LNCAP (cell line): ENCODE data around the gene HIVEP3.

Experiments used
- TF ChIP-seq, protein P1 (sequence below): fragments of 450-650 bp; IDR thresholded peaks from 2 replicates; pipeline ENCODE4 v1.5.1; 2017; ENCODE audit warnings: mild to moderate bottlenecking

The HIVEP3 gene

DNA sequence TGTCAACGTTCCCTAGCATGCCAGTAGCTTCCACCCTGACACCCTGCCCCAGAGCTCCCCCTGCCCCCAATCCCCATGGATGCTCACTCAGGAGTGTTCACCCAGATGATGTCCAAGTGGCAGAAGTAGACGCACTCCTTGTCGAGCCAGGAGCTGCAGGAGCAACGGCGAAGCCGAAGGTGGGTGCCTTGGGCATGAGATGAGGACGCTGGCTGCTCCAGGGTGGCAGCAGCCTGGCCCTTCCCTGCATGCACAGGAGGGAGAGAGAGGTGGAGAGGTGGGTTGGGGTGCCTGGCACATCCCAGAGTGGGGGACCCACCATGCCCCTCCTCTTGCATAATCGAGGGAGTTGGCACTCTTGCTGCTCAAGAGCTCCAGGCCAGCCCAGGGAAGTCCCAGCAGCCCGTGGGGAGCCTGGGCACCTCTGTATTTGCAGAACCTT lies 434.7 kb downstream of the HIVEP3 start:
- TF ChIP-seq, protein P1, sequence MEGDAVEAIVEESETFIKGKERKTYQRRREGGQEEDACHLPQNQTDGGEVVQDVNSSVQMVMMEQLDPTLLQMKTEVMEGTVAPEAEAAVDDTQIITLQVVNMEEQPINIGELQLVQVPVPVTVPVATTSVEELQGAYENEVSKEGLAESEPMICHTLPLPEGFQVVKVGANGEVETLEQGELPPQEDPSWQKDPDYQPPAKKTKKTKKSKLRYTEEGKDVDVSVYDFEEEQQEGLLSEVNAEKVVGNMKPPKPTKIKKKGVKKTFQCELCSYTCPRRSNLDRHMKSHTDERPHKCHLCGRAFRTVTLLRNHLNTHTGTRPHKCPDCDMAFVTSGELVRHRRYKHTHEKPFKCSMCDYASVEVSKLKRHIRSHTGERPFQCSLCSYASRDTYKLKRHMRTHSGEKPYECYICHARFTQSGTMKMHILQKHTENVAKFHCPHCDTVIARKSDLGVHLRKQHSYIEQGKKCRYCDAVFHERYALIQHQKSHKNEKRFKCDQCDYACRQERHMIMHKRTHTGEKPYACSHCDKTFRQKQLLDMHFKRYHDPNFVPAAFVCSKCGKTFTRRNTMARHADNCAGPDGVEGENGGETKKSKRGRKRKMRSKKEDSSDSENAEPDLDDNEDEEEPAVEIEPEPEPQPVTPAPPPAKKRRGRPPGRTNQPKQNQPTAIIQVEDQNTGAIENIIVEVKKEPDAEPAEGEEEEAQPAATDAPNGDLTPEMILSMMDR, result no peak

DNA sequence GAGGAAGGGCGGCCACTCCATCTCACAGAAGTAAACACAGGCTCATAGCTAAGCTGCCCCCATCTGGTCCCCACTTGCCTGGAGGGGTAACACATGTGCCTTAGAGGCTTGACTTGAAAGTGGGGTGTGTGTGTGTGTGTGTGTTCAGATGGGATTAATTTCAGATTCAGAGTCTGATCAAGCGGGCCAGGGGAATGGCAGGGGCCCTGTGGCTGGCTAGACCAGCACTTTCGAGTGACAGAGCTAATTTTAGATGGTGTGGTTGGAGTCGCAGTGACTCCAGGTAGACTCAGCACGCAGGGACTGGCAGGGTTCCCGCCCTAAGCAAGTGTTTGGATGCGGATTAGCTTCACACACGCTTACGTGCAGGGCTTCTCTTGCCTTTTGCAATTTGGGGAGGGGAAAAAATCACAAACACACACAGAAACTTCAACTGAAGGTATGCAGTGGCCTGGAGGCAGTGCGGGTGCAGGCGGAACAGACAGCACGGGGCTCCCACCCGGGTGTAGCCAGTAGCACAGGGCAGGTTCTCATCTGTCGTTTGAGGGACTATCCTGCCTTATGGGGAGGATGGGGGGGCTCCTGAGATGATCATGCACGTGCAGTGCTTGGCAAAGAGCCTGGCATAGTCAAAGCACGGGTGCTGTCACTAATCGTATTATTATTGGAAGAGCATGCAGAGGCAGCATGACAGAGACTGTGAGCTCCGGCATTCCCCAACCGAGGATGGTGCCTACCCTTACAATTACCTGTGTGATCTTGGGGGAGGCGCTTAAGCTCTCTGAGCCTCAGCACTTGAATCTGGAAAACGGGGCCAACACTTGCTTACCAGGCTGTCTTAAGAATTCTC lies 435.5 kb downstream of the HIVEP3 start:
- TF ChIP-seq, protein P1, result no peak

DNA sequence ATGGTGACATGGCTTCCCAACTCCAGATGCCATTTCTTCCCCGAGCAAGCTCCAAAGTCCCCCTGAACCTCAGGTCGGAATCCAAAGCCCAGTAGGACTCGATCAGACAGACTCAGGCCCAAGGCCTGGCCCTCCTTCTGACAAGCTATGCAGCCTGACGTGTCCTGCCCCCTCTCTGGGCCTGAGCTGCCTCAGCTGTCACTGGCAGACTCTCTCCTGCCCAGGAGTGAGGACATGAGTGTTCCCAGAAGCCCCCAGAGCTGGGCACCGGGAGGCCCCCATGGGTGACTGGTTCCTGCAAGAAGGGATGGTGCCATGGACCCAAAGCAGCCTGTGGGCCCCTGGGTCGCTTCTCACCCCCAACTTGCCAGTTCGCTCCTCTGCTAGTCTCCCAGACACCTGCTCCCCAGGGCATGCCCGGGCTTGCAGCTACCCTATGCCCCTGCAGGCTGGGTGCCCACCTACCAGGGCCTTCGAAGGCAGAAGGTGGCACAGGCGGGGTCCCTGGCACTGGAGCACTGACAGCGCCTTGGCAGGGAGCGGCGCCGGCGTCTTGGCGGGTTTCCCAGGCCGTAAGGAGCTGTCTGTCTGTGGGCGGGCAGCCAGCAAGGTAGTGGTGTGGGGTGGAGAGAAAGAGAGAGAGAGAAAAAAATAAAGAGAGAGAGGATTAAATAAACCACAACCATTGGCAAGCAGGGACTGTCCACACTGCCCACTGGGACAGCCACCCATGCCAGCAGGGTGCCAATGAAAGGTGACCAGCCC lies 436.5 kb downstream of the HIVEP3 start:
- TF ChIP-seq, protein P1, result no peak

DNA sequence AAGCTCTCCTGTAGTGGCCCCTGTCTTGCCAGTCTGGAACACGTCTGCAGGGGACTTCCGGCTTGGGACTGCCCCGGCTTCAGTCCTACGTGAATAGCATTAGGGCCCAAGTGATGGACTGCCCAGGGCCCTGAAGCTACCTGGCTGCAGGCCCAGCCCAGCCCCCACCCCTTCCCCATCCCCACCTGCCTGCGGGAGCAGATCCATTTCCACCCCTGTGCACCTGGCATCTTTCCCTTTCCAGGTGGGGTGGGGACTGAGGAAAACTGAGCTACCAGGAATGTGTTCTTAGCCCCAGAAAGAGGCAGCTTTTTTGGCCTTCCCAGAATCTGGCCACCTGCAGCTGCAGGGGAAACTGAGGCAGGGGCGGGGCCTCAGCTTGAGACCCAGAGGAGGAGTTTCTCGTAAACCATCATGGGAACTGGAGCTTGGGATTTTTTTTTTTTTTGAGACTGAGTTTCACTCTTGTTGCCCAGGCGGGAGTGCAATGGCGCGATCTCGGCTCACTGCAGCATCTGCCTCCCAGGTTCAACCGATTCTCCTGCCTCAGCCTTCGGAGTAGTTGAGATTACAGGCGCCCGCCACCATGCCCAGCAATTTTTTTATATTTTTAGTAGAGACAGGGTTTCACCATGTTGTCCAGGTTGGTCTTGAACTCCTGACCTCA lies 437.5 kb downstream of the HIVEP3 start:
- TF ChIP-seq, protein P1, result no peak

DNA sequence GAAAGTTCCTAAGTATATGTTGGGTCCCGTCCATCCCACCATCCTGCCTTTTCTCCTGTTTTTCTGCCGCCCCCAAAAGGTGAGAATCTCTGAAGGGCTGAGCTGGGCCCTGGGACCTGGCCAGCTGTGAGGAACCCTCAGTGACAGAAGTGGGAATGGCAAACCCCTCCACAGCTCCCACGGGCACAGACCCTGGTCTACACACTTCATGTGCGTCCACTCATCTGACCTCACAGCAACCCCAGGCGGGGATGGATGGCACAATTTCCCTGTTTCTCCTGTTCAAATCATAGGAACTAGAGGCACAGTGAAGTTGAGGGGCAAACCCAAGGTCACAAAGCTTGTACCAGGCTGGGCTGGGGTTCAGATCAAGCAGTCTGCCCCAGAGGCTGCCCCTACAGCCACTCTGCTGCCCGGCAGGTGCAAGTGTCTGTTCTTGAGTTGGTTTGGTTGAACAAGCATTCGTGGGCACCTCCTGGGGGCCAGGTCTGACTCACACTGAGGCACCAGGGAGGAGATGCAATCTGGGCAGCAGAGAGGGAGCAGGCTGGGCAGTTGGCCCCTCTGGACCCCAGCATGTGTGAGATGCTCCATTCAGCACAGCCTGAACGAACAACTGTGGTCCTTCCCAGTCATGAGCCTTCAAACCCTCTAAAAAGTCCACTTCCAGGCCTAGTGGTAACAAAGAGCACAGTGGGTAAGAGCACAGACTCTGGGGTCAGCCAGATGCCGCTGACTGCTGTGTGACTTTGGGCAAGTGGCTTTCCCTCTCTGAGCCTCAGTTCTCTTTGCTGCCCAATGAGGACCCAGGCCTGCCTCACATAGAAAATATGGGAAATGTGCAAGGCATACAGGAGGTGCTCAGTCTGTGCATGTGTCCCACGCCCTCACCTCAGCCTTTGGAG lies 438.3 kb downstream of the HIVEP3 start:
- TF ChIP-seq, protein P1, result no peak

DNA sequence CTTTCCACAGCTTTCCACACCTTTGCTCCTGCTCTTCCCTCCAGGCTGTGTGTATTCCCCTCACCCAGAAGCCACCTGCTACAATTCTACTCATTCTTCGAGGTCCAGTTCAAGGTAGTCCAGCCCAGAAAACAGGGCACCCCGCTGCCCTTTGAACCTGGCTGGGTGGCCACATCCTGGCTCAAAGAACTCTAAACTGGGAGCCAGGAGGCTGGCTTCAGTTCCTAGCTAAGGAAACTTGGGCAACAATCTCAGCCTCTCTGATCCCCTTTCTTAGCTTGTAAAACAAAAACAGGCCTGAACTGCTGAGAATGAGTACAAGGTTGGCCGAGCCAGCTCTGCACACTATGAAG lies 438.9 kb downstream of the HIVEP3 start:
- TF ChIP-seq, protein P1, result no peak
